ENCODE measurements around the gene FGF3.

DNA sequence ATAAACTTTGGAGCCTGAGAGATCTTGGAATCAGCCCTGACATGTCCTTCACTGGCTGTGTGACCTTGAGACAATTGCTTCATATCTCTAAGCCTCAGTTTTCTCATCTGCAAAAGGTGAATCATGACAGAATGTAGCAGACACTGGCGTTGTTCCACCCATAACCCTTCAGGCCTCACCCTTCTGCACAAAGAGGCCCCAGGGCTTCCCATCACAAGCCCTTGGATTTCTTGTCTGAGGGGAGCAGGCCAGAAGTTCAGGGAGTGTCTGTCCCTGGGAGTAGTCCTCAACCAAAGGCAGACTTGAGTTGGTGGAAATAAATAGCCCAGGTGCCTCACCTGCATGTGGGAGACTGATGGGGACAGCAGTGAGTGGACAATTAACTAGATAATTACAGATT, 16.6 kb downstream of the FGF3 start:
- no peak for TF ChIP-seq CTCF (IDR thresholded peaks at IDR 0.05)
- no peak for TF ChIP-seq POLR2A (IDR thresholded peaks at IDR 0.05)

All from Peyer's patch (tissue), 4 donors.